Pons (tissue), 1 donor: ENCODE results near the gene TMC1.

Experiments
- DNase-seq: peaks from one replicate; pipeline ENCODE4 v3.0.0-alpha.2; 2016; ENCODE audit warnings: low spot score

The TMC1 gene

DNA sequence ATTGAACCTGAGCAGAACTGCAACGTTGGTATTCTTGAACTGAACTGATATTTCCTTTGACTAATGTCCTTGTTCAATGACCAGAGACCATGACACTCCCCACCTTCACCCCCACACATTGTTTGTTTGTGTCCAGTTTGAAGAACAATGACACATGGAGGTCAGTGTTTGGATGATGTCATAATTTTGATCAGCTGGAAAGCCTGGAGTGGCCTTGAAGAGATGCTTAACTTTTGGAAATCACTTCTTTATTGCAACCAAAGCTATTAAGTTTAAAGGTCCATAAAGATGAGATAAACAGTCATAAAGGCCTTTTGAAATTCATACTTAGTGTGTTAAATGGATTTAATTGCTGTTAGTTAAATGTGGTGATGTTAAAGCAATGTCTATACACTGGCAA, 92.7 kb downstream of the TMC1 start:
- no peak for DNase-seq

DNA sequence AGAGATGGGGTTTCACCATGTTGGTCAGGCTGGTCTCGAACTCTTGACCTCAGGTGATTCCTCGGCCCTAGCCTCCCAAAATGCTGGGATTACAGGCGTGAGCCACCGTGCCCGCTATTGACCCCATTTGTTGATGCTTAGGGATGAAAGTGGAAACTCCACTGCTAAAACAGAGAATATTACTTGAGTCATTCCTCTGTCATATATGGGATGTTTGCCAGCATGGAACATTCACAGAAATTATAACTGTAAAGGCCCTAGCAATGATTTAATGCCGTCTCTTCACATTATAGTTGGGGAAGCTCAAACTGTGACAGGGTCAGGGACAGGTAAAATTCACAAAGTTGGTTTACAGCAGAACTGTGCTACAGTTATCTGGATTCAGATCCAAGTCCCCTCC, 94.5 kb downstream of the TMC1 start:
- DNase-seq = no peak

- no peak for DNase-seq
Measured at GRCh38 chr9:72618811-72619210, 97.4 kb downstream of the TMC1 start.

- DNase-seq = no peak
Measured at GRCh38 chr9:72622186-72622585, 100.8 kb downstream of the TMC1 start.

DNA sequence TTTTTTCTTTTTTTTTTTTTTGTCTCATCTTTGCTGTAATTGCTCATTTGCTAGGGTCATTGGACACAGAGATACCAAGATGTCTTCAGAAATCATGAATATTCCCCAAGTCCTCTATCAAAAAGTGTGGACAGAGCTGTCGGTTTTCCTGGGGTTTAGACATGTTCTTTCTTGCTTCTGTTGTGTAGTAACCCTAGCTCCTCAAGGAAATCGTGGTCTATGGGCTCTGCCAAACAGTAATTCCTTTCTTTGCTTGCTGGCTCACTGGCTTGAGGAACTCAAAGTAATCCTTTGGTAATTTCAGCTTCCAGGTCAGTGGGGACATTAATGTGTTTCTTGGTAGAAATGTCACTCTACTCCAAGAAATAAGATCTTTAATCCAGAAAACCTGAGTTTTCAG, 101.7 kb downstream of the TMC1 start:
- DNase-seq = no peak

- no peak for DNase-seq
Measured at GRCh38 chr9:72627147-72627546, 105.7 kb downstream of the TMC1 start.

GRCh38 chr9:72627956-72628540, 106.6 kb downstream of the TMC1 start:
- no peak for DNase-seq

DNA sequence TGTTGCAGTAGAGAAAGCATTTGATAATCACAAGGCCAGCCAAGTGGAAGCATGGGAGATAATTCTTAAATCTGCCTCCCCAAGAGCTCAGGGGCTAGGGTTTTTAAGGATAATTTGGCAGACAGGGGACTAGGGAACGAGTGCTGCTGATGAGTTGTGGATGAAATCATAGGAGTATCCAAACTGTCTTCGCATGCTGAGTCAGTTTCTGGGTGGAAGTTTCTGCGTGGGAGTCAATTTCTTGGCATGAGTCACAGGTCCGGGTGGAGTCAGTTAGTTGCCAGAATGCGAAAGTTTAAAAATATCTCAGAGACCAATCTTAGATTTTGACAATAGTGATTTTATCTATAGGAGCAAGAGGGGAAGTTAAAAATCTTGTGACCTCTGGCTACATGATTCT, 112.6 kb downstream of the TMC1 start:
- DNase-seq = no peak

GRCh38 chr9:72635197-72635596, 113.8 kb downstream of the TMC1 start:
- DNase-seq = no peak

- DNase-seq = no peak
Measured at GRCh38 chr9:72636621-72637020, 115.2 kb downstream of the TMC1 start.

DNA sequence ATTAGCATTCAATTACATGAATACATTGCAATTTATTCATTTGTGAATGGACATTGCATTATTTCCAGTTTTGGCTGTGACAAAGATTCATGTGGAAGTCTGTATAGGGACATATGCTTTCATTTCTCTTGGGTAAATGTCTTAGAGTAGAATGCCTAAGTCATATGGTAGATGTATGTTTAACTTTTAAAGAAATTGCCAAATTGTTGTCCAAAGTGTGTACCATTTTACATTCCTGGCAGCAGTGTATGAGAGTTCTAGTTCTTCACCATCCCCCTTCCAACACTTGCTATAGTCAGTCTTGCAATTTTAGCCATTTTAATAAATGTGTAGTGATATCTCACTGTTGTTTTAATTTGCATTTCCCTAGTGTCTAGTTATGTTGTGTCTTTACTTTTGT, 122.2 kb downstream of the TMC1 start:
- no peak for DNase-seq

- no peak for DNase-seq
Measured at GRCh38 chr9:72646061-72646460, 124.7 kb downstream of the TMC1 start.

GRCh38 chr9:72648324-72649126, 127.1 kb downstream of the TMC1 start:
- DNase-seq = peak; percentile 37

GRCh38 chr9:72649127-72649442, 127.7 kb downstream of the TMC1 start:
- no peak for DNase-seq

- no peak for DNase-seq
Measured at GRCh38 chr9:72650206-72650605, 128.8 kb downstream of the TMC1 start.

GRCh38 chr9:72656021-72656420, 134.6 kb downstream of the TMC1 start:
- no peak for DNase-seq

DNA sequence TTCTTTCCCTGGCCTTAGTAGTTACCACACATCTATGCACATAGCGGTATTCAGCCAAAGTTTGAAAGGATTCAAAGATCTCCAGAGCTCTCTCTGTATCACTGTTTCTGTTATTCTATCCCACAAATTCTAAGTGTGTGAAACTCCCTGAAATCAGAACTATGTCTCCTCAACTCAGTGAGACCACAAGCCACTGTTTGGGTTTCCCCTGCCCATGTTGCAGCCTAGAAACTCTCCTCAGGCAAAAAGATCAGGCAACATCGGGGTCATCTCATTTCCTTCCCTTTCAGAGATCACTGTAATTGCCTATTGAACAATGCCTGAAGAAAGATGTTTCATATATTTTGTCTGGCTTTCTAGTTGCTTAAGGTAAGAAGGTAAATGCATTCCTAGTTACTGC, 135.6 kb downstream of the TMC1 start:
- DNase-seq = no peak

- no peak for DNase-seq
Measured at GRCh38 chr9:72658703-72659102, 137.3 kb downstream of the TMC1 start.

- DNase-seq = no peak
Measured at GRCh38 chr9:72661401-72662135, 140.2 kb downstream of the TMC1 start.

GRCh38 chr9:72665421-72665820, 144.0 kb downstream of the TMC1 start:
- no peak for DNase-seq

DNA sequence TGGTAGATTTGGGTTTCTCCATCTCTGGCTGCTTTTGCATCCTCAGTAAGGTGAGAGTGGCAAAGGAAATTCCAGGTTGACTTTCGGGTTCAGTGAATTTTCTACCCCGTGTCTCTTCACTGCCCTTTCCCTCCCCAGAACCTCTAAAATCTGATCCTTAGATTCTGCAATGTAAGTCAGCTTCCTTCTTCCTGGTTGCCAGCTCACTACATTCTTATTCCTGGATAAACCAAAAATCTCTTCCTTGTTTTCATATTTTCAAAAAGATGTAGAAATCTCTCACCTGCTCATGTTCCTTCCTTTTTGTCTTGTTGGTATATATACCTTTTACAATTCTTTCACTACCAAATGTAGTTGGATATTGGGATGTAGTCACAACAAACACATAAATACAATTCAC, 145.8 kb downstream of the TMC1 start:
- DNase-seq = no peak

DNA sequence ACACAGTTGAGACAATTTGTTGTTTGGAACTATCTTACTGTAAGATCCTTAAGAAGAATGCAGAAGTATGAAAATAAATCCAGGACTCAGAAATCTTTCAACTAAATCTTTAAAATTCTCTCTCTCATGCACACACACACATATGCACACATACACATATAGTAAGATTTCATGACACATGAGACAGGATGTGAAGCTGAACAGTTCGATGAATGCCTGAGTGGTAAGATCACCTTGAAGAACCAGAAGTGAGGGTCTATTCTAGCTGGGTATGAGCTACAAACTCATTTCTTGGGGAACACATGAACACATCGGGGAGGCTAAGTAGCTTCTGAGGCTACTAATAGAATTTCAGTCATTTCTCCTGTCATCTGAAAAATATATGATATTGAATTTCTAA, 153.6 kb downstream of the TMC1 start:
- DNase-seq = no peak

DNA sequence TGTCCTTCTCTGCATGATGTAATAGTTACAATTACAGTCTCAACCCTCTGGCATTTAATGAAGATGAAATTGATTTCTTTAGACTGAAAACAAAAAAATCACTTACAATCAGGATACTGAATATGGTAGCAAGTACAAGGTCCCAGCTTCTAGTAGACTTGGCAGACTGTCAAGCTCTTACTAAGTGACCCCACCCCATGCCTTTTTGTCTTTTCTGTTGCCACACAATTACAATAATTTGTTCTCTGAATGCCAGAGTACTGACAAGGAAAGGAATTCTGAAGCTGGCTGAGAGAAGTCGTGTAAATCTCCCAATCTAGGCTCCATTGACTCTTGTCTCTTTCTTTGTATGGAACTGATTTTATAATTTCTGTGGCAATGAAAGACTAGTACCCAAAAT, 154.2 kb downstream of the TMC1 start:
- no peak for DNase-seq
